Upper lobe of left lung (tissue), 6 donors: ENCODE results near the gene UCN2. TPM values are rescaled to one million over a fixed set of nuclear protein-coding genes. Genes with fewer than 3 reads are reported as not detected.

Experiments used
- ATAC-seq, 2 donors: fragments of 200-7000 bp; cut with Tn5 transposase; one replicate each; pipeline ENCODE4 v1.9.1; 2022; ENCODE audit warnings: mild to moderate bottlenecking in 2 of 2, moderate library complexity in 2 of 2; ENCODE audit not compliant: low FRiP score in 2 of 2
- DNase-seq, 2 donors: peaks; one replicate each; pipeline ENCODE4 v3.0.0-alpha.2; 2019 to 2020
- H3K27ac ChIP-seq, 4 donors: fragments of 200-600 bp; sonication (generic); one replicate each; pipeline ENCODE4 v1.5.1; 2016 to 2019
- H3K27me3 ChIP-seq, 4 donors: fragments of 200-600 bp; sonication (generic); one replicate each; pipeline ENCODE4 v1.5.1; 2017 to 2019
- H3K36me3 ChIP-seq, 4 donors: fragments of 200-600 bp; sonication (generic); one replicate each; pipeline ENCODE4 v1.5.1; 2016 to 2019
- H3K4me1 ChIP-seq, 4 donors: fragments of 200-600 bp; sonication (generic); one replicate each; pipeline ENCODE4 v1.5.1; 2018 to 2019
- H3K4me3 ChIP-seq, 4 donors: fragments of 200-600 bp; sonication (generic); one replicate each; pipeline ENCODE4 v1.5.1; 2017 to 2019; ENCODE audit warnings: mild to moderate bottlenecking in 2 of 4, moderate library complexity in 1 of 4
- H3K9me3 ChIP-seq, 4 donors: fragments of 200-600 bp; sonication (generic); one replicate each; pipeline ENCODE4 v1.5.1; 2018 to 2019
- CTCF ChIP-seq, 6 experiments: fragments of 450-650 bp in 4 of 6; fragments of 200-600 bp in 2 of 6; sonication (generic) in 2 of 6; IDR thresholded peaks; one replicate each; pipeline ENCODE4 v1.5.1; 2016 to 2019; ENCODE audit warnings: antibody characterized with exemption in 6 of 6
- EP300 ChIP-seq, 4 donors: sonication (generic); formaldehyde crosslinking; IDR thresholded peaks; one replicate each; pipeline ENCODE4 v1.5.1; 2017; ENCODE audit warnings: antibody characterized with exemption in 4 of 4, control low read depth in 2 of 4
- POLR2A ChIP-seq, 4 donors: fragments of 450-650 bp; IDR thresholded peaks; one replicate each; pipeline ENCODE4 v1.5.1; 2016 to 2017; ENCODE audit warnings: antibody characterized with exemption in 4 of 4, mild to moderate bottlenecking in 2 of 4
- POLR2AphosphoS5 ChIP-seq, 2 donors: sonication (generic); formaldehyde crosslinking; IDR thresholded peaks; one replicate each; pipeline ENCODE4 v1.5.1; 2017; ENCODE audit warnings: antibody characterized with exemption in 2 of 2
- WGBS, 2 donors: methylation state at CpG; one replicate each; pipeline ENCODE4 v1.1.5; 2017 to 2018; 5-methylcytosine and 5-hydroxymethylcytosine counted together
- total RNA-seq, 6 donors: library from RNA; depleted of rRNA in 4 of 6; stranded (reverse); fragments of >200 nt in 4 of 6; gene quantifications; one replicate each; pipeline versions ENCODE4 v1.1.0 to v1.2.1, GENCODE V29; 2016 to 2021
- donor health status: DM: no; HTN: no; CAD: no; lungs with moderate emphysema.
- donor health status: DM: no; HTN: yes; CAD: no; lungs with severe emphysema.

The UCN2 gene
- total RNA-seq, 6 donors from 2014 or later: not detected

DNA sequence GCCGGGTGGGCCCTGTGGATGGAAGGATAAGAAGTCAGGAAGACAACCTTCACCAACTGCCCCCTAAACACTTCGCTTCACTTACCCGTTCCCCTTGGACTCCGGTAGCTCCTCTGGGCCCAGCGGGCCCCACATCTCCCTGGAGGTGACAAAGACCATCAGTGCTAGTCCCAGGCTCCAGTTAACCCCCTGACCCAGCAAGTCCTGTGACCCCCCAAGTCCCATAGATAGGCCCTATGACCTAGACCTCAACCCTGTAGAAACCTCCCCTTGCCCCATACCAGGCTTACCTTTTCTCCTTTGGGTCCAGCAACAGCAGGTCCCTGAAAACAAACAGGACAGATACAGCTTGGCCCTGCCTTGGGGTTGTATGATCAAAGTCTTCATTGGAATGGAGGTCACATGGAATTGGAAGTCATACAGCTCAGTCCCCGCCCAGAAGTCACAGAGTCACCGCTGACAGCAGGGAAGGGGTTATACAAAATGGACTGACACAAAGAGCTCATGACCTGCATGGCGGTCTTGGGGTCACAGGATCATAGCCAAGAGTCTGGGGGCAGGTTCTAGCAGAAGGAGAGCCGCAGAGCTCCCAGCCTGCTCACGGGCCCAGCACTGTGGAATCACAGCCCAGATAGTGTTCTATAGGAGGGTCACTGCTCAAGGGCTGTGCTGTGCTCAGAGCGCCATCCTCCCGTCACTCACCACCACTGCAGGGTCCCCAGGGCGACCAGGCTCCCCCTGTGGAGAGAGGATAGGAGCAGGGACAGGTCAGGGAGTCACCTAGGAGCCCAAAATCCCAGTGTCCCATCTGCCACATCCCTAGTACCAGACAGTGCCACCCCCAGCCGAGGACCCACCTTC, 18.3 kb upstream of the UCN2 start:
- no peaks in the 10 kb centered on the region for H3K36me3 ChIP-seq
- ATAC-seq (no peak), DNase-seq (peak in 1 of 2 donors; percentile 31)
- WGBS, 2 donors: 88 to 90% methylated on average over 13 to 14 of the region's 14 CpGs
- H3K4me1 ChIP-seq: no peaks in the 10 kb centered on the region
- H3K27me3 ChIP-seq: no peaks in the 10 kb centered on the region
- no peak overlapping the region for H3K27ac ChIP-seq
- TF ChIP-seq CTCF (IDR thresholded peaks at IDR 0.05) (no peak), POLR2A (IDR thresholded peaks at IDR 0.05) (no peak), POLR2AphosphoS5 (IDR thresholded peaks at IDR 0.05) (no peak), EP300 (IDR thresholded peaks at IDR 0.05) (no peak)
- no peak overlapping the region for H3K4me3 ChIP-seq
- H3K9me3 ChIP-seq: no peaks in the 10 kb centered on the region

DNA sequence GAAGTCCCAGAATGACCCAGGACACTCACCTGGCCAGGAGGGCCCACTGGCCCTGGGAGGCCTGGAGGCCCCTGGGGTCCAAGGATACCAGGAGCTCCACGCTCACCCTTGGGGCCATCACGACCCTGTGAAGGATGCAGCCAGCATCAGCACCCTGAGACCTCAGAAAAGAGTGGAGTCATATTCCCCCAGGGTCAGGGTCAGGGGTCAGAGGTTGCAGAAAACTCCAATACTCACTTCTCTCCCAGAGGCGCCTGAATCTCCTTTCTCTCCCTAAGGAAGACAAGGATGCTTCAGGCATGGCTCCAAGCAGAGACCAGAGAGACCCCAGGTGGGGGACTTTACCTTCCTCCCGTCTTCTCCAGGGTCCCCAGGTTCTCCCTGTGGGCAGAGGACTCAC, 13.1 kb upstream of the UCN2 start:
- TF ChIP-seq POLR2A (IDR thresholded peaks at IDR 0.05): no peak
- no peak for TF ChIP-seq POLR2AphosphoS5 (IDR thresholded peaks at IDR 0.05)
- TF ChIP-seq EP300 (IDR thresholded peaks at IDR 0.05): no peak
- no peak for TF ChIP-seq CTCF (IDR thresholded peaks at IDR 0.05)
- Histone ChIP-seq H3K4me3 (no peak overlapping the region), H3K27me3 (no peaks in the 10 kb centered on the region), H3K27ac (no peak overlapping the region), H3K36me3 (no peaks in the 10 kb centered on the region), H3K9me3 (no peaks in the 10 kb centered on the region), H3K4me1 (no peaks in the 10 kb centered on the region)
- ATAC-seq: no peak
- no peak for DNase-seq
- WGBS, 2 donors: 80% methylated on average over 3 to 4 of the region's 4 CpGs

GRCh38 chr3:48575366-48575765, 11.8 kb upstream of the UCN2 start:
- Histone ChIP-seq H3K9me3 (no peaks in the 10 kb centered on the region), H3K4me1 (no peaks in the 10 kb centered on the region), H3K27me3 (no peaks in the 10 kb centered on the region), H3K27ac (no peak overlapping the region), H3K36me3 (no peaks in the 10 kb centered on the region), H3K4me3 (no peak overlapping the region)
- ATAC-seq (no peak), DNase-seq (peak in 1 of 2 donors; percentile 76)
- TF ChIP-seq CTCF (IDR thresholded peaks at IDR 0.05): no peak
- no peak for TF ChIP-seq EP300 (IDR thresholded peaks at IDR 0.05)
- TF ChIP-seq POLR2A (IDR thresholded peaks at IDR 0.05): no peak
- TF ChIP-seq POLR2AphosphoS5 (IDR thresholded peaks at IDR 0.05): no peak
- WGBS, 2 donors: 82 to 88% methylated on average over 11 to 16 of the region's 17 CpGs

- no peaks in the 10 kb centered on the region for H3K36me3 ChIP-seq
- no peaks in the 10 kb centered on the region for H3K27me3 ChIP-seq
- no peaks in the 10 kb centered on the region for H3K4me1 ChIP-seq
- no peak overlapping the region for H3K4me3 ChIP-seq
- TF ChIP-seq EP300 (IDR thresholded peaks at IDR 0.05) (no peak), POLR2AphosphoS5 (IDR thresholded peaks at IDR 0.05) (no peak), POLR2A (IDR thresholded peaks at IDR 0.05) (no peak), CTCF (IDR thresholded peaks at IDR 0.05) (no peak)
- ATAC-seq (no peak), DNase-seq (peak in 1 of 2 donors; percentile 33)
- no peaks in the 10 kb centered on the region for H3K9me3 ChIP-seq
- no peak overlapping the region for H3K27ac ChIP-seq
- WGBS, 2 donors: 91 to 99% methylated on average over 10 of the region's 10 CpGs
These were observed 10.5 kb upstream of the UCN2 start for GRCh38 chr3:48573973-48574585.
